ENCODE results near the gene EPOP. TPM values are rescaled to one million over a fixed set of nuclear protein-coding genes. Genes with fewer than 3 reads are reported as not detected.
"Not testable (repeated sequence)": the region's sequence is repeated elsewhere in the genome, so short reads cannot be mapped to it uniquely, and the experiment has no call there.

EPOP gene
- total and polyA plus RNA-seq, 8 donors: 1.5 to 2.1 (median 1.7) TPM

DNA sequence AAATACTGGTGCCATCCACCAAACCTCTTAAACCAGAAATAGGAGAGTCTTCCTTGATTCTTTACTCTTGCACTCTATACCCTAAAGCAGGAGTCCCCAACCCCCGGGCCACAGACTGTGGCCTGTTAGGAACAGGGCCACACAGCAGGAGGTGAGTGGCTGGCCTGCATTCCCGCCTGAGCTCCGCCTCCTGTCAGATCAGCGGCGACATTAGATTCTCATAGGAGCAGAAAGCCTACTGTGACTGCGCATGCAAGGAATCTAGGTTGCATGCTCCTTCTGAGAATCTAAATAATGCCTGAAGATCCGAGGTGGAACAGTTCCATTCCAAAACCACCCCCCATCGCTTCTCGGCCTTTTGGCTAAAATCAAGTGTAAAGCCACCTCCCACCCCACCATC lies 38.7 kb downstream of the EPOP start:
- Histone ChIP-seq H3K4me1 (no peaks in the 10 kb centered on the region), H3K27me3 (peaks cover 0 to 19% of the 10 kb centered on the region in 2 donors), H3K4me3 (no peak overlapping the region), H3K9me3 (no peaks in the 10 kb centered on the region), H3K27ac (no peak overlapping the region), H3K36me3 (no peaks in the 10 kb centered on the region)
- DNase-seq (no peak), ATAC-seq (peak; percentile 33)
- TF ChIP-seq, protein P1, sequence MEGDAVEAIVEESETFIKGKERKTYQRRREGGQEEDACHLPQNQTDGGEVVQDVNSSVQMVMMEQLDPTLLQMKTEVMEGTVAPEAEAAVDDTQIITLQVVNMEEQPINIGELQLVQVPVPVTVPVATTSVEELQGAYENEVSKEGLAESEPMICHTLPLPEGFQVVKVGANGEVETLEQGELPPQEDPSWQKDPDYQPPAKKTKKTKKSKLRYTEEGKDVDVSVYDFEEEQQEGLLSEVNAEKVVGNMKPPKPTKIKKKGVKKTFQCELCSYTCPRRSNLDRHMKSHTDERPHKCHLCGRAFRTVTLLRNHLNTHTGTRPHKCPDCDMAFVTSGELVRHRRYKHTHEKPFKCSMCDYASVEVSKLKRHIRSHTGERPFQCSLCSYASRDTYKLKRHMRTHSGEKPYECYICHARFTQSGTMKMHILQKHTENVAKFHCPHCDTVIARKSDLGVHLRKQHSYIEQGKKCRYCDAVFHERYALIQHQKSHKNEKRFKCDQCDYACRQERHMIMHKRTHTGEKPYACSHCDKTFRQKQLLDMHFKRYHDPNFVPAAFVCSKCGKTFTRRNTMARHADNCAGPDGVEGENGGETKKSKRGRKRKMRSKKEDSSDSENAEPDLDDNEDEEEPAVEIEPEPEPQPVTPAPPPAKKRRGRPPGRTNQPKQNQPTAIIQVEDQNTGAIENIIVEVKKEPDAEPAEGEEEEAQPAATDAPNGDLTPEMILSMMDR (IDR thresholded peaks at IDR 0.05): no peak
- intact Hi-C loops (cut with DNase I): no loop called here

DNA sequence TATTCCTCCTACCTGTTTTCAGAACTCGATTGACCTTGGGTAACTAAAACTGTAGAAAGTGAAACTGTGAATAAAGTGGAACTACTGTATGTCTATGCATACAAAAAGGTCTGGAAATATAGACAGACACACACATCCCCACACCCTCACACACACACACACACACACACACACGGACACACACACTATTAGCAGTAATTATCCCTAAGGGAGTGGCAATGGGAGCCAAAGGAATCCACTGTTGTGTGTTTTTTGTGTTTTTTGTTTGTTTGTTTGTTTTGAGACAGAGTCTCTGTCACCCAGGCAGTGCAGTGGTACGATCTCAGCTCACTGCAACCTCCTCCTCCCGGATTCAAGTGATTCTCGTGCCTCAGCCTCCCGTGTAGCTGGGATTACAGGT lies 42.4 kb downstream of the EPOP start:
- Histone ChIP-seq H3K27me3 (peaks cover 0 to 5% of the 10 kb centered on the region in 2 donors), H3K36me3 (no peaks in the 10 kb centered on the region), H3K27ac (no peak overlapping the region), H3K4me1 (no peaks in the 10 kb centered on the region), H3K9me3 (no peaks in the 10 kb centered on the region), H3K4me3 (no peak overlapping the region)
- DNase-seq: no peak
- ATAC-seq: no peak
- intact Hi-C loops (cut with DNase I): no loop called here
- TF ChIP-seq, protein P1 (IDR thresholded peaks at IDR 0.05): no peak

DNA sequence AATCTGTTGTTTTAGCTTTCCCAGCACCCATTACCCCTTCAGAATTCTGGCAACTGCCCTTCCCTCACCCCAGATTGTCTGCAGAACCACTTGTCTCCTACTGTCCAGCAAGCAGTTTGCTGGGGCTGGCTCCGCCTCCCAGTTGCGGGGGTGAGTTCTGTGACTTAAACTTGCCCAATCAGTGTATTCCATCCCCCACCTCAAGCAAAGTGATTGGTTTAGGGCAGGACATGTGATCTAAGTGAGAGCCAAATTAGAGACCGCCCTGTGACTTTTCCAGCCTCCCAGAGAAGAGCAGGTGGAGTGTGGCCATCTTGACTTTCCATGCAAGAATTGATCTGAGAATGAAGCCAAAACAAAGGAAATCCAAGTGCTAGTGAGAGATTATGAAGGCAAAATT lies 46.3 kb downstream of the EPOP start:
- H3K27me3 ChIP-seq: peaks cover 0 to 24% of the 10 kb centered on the region in 2 donors
- no peak overlapping the region for H3K27ac ChIP-seq
- no peaks in the 10 kb centered on the region for H3K9me3 ChIP-seq
- ATAC-seq (no peak), DNase-seq (no peak)
- H3K4me1 ChIP-seq: no peaks in the 10 kb centered on the region
- intact Hi-C loops (cut with DNase I): no loop called here
- no peaks in the 10 kb centered on the region for H3K36me3 ChIP-seq
- TF ChIP-seq, protein P1 (IDR thresholded peaks at IDR 0.05): no peak
- no peak overlapping the region for H3K4me3 ChIP-seq

DNA sequence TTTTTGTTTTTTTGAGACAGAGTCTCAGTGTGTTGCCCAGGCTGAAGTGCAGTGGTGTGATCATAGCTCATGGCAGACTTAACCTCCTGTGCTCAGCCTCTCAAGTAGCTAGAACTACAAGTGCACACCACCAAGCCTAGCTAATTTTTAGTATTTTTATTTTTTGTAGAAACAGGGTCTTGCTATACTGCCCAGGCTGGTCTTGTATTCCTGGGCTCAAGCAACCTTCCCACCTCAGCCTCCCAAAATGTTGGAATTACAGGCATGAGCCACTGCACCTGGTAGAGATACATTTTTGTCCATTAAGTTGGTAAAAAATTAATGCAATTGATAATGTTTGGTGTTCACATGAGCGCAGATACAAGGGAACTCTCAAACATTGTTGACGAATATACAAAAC lies 46.8 kb downstream of the EPOP start:
- DNase-seq (no peak), ATAC-seq (no peak)
- peaks cover 0 to 29% of the 10 kb centered on the region in 2 donors for H3K27me3 ChIP-seq
- intact Hi-C loops (cut with DNase I): no loop called here
- TF ChIP-seq, protein P1 (IDR thresholded peaks at IDR 0.05): no peak
- no peak overlapping the region for H3K27ac ChIP-seq
- no peaks in the 10 kb centered on the region for H3K4me1 ChIP-seq
- H3K9me3 ChIP-seq: no peaks in the 10 kb centered on the region
- no peaks in the 10 kb centered on the region for H3K36me3 ChIP-seq
- H3K4me3 ChIP-seq: no peak overlapping the region

DNA sequence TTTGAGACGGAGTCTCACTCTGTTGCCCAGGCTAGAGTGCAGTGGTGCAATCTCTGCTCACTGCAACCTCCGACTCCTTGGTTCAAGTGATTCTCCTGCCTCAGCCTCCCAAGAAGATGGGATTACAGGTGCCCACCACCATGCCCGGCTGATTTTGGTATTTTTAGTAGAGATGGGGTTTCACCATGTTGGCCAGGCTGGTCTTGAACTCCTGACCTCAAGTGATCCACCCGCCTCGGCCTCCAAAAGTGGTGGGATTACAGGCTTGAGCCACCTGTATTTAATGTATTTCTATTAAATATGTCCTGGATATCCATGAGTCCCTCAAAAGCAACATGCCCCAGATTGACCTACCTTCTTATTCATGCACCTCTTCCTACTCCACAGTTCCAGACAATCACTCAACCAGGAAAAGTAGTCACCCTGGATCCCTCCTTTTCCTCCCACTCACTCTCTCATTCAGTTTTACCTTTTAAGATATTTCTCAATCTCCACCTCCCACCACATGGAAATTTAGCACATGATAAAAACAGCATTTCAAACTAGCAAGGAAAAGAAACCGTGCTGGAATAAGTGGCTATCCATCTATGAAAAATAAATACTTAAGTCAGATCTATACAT lies 48.0 kb downstream of the EPOP start:
- DNase-seq; H3K27ac ChIP-seq; H3K4me3 ChIP-seq; ATAC-seq; H3K36me3 ChIP-seq; intact Hi-C loops (cut with DNase I); H3K4me1 ChIP-seq; H3K9me3 ChIP-seq: not testable (repeated sequence)
- peaks cover 0 to 41% of the 10 kb centered on the region in 2 donors for H3K27me3 ChIP-seq

DNA sequence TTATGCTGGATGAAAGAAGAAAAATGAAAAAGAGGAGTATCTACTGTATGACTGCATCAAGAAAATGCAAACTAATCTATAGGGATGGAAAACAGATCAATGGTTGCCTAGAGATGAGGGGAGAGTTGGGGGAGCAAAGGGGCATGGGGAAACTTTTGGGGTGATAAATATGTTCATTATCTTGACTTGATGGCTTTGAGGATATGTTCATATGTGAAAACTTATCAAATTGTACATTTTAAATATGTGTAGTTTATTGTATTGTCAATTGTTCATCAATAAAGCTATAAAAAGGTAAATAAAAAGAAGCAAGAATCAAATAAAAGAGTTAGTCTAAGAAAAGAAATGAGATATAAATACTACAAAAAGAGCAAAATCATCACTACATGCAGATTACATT lies 49.3 kb downstream of the EPOP start:
- ATAC-seq: no peak
- no peak for DNase-seq
- TF ChIP-seq, protein P1 (IDR thresholded peaks at IDR 0.05): no peak
- Histone ChIP-seq H3K9me3 (no peaks in the 10 kb centered on the region), H3K4me1 (no peaks in the 10 kb centered on the region), H3K4me3 (no peak overlapping the region), H3K27me3 (peaks cover 0 to 53% of the 10 kb centered on the region in 2 donors), H3K36me3 (no peaks in the 10 kb centered on the region), H3K27ac (no peak overlapping the region)
- intact Hi-C loops (cut with DNase I): no loop called here

DNA sequence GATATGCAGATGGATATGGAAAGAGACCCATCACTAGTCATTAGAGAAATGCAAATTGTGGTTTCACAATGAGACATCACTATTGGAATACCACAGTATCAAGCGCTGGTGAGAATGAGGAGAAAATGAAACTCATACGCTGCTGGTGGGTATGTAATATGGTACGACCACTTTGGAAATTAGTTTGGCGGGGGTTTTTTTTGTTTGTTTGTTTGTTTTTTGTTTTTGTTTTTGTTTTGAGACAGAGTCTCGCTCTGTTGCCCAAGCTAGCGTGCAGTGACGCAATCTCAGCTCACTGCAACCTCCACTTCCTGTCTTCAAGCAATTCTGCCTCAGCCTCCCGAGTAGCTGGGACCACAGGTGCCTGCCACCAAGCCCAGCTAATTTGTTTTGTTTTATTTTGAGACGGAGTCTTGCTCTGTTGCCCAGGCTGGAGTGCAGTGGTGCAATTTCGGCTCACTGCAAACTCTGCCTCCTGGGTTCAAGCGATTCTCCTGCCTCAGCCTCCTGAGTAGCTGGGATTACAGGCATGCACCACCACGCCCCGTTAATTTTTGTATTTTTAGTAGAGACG lies 49.9 kb downstream of the EPOP start:
- H3K27ac ChIP-seq; ATAC-seq; H3K36me3 ChIP-seq; H3K9me3 ChIP-seq; DNase-seq; H3K4me3 ChIP-seq; intact Hi-C loops (cut with DNase I); H3K4me1 ChIP-seq: not testable (repeated sequence)
- peaks cover 0 to 59% of the 10 kb centered on the region in 2 donors for H3K27me3 ChIP-seq

All from left lung (tissue), 10 donors.